Mucosa of rectum (tissue), 2 donors: ENCODE data around the gene NEDD4L.

Experiments
- H3K27ac ChIP-seq, 2 donors: one replicate each; pipeline ENCODE4 v1.7.0; 2013; ENCODE audit warnings: inconsistent platforms in 2 of 2, low read depth in 2 of 2, low read length in 2 of 2
- H3K27me3 ChIP-seq, 2 donors: one replicate each; pipeline ENCODE4 v1.7.0; 2013; ENCODE audit warnings: low read length in 2 of 2; ENCODE audit not compliant: control insufficient read depth in 2 of 2, insufficient read depth in 2 of 2
- H3K36me3 ChIP-seq, 2 donors: one replicate each; pipeline ENCODE4 v1.7.0; 2013; ENCODE audit warnings: low read length in 2 of 2; ENCODE audit not compliant: control insufficient read depth in 2 of 2, insufficient read depth in 2 of 2
- H3K4me1 ChIP-seq, 2 donors: one replicate each; pipeline ENCODE4 v1.7.0; 2013; ENCODE audit warnings: low read length in 2 of 2, mild to moderate bottlenecking in 1 of 2; ENCODE audit not compliant: control insufficient read depth in 2 of 2, insufficient read depth in 2 of 2
- H3K4me3 ChIP-seq, 2 donors: one replicate each; pipeline ENCODE4 v1.7.0; 2013; ENCODE audit warnings: low read length in 2 of 2
- H3K9ac ChIP-seq, 2 donors: one replicate each; pipeline ENCODE4 v1.7.0; 2013; ENCODE audit warnings: low read length in 2 of 2, low read depth in 1 of 2, mild to moderate bottlenecking in 1 of 2
- H3K9me3 ChIP-seq, 2 donors: one replicate each; pipeline ENCODE4 v1.7.0; 2013; ENCODE audit warnings: low read length in 2 of 2; ENCODE audit not compliant: control insufficient read depth in 2 of 2
- donor health status: healthy.
- donor health status: Normal muscosa, but diverticular disease.

NEDD4L gene

GRCh38 chr18:58299936-58300335 is 255.9 kb downstream of the NEDD4L start:
- Histone ChIP-seq H3K27me3 (no peaks in the 10 kb centered on the region), H3K4me3 (no peak overlapping the region), H3K9me3 (no peaks in the 10 kb centered on the region), H3K4me1 (peaks cover 3 to 6% of the 10 kb centered on the region in 2 donors), H3K9ac (no peak overlapping the region), H3K36me3 (no peaks in the 10 kb centered on the region), H3K27ac (no peak overlapping the region)

GRCh38 chr18:58300867-58301266 is 256.8 kb downstream of the NEDD4L start:
- H3K27me3 ChIP-seq = no peaks in the 10 kb centered on the region
- H3K9me3 ChIP-seq = peaks cover 1 to 2% of the 10 kb centered on the region in 2 donors
- H3K4me3 ChIP-seq = no peak overlapping the region
- peaks cover 3 to 6% of the 10 kb centered on the region in 2 donors for H3K4me1 ChIP-seq
- H3K27ac ChIP-seq = no peak overlapping the region
- no peaks in the 10 kb centered on the region for H3K36me3 ChIP-seq
- H3K9ac ChIP-seq = no peak overlapping the region

GRCh38 chr18:58302811-58303210 is 258.8 kb downstream of the NEDD4L start:
- peaks cover 3 to 6% of the 10 kb centered on the region in 2 donors for H3K4me1 ChIP-seq
- peaks cover 2 to 3% of the 10 kb centered on the region in 2 donors for H3K9me3 ChIP-seq
- no peak overlapping the region for H3K4me3 ChIP-seq
- no peak overlapping the region for H3K27ac ChIP-seq
- no peaks in the 10 kb centered on the region for H3K27me3 ChIP-seq
- H3K9ac ChIP-seq = no peak overlapping the region
- no peaks in the 10 kb centered on the region for H3K36me3 ChIP-seq

- Histone ChIP-seq H3K27me3 (no peaks in the 10 kb centered on the region), H3K4me1 (peaks cover 6 to 8% of the 10 kb centered on the region in 2 donors), H3K27ac (no peak overlapping the region), H3K9me3 (peaks cover 2 to 3% of the 10 kb centered on the region in 2 donors), H3K36me3 (peaks cover 0 to under 1% of the 10 kb centered on the region in 2 donors), H3K4me3 (no peak overlapping the region), H3K9ac (no peak overlapping the region)
Measured at GRCh38 chr18:58303363-58303762, 259.3 kb downstream of the NEDD4L start.

GRCh38 chr18:58305792-58306191 is 261.8 kb downstream of the NEDD4L start:
- peaks cover 2 to 3% of the 10 kb centered on the region in 2 donors for H3K9me3 ChIP-seq
- no peak overlapping the region for H3K4me3 ChIP-seq
- H3K27me3 ChIP-seq = no peaks in the 10 kb centered on the region
- H3K27ac ChIP-seq = no peak overlapping the region
- no peak overlapping the region for H3K9ac ChIP-seq
- peaks cover 23 to 30% of the 10 kb centered on the region in 2 donors for H3K4me1 ChIP-seq
- H3K36me3 ChIP-seq = peaks cover 0 to 4% of the 10 kb centered on the region in 2 donors

GRCh38 chr18:58307441-58307840 is 263.4 kb downstream of the NEDD4L start:
- Histone ChIP-seq H3K36me3 (peaks cover 0 to 4% of the 10 kb centered on the region in 2 donors), H3K4me3 (no peak overlapping the region), H3K27ac (no peak overlapping the region), H3K9ac (no peak overlapping the region), H3K27me3 (no peaks in the 10 kb centered on the region), H3K4me1 (peaks cover 29 to 42% of the 10 kb centered on the region in 2 donors), H3K9me3 (peaks cover 2 to 3% of the 10 kb centered on the region in 2 donors)

- Histone ChIP-seq H3K27me3 (no peaks in the 10 kb centered on the region), H3K9me3 (peaks cover 2 to 3% of the 10 kb centered on the region in 2 donors), H3K9ac (no peak overlapping the region), H3K4me1 (peaks cover 25 to 44% of the 10 kb centered on the region in 2 donors), H3K36me3 (peaks cover 3 to 4% of the 10 kb centered on the region in 2 donors), H3K4me3 (no peak overlapping the region), H3K27ac (peak overlapping the region in 1 of 2 donors; percentile 1)
Measured at GRCh38 chr18:58308463-58308862, 264.4 kb downstream of the NEDD4L start.

GRCh38 chr18:58309099-58309498 is 265.1 kb downstream of the NEDD4L start:
- H3K9ac ChIP-seq = peak overlapping the region in 1 of 2 donors; percentile 53
- H3K4me3 ChIP-seq = no peak overlapping the region
- peak overlapping the region; percentile 77 to 87 for H3K27ac ChIP-seq
- H3K27me3 ChIP-seq = no peaks in the 10 kb centered on the region
- peaks cover 23 to 44% of the 10 kb centered on the region in 2 donors for H3K4me1 ChIP-seq
- H3K36me3 ChIP-seq = peaks cover 3 to 4% of the 10 kb centered on the region in 2 donors
- peaks cover 2 to 3% of the 10 kb centered on the region in 2 donors for H3K9me3 ChIP-seq

- no peak overlapping the region for H3K4me3 ChIP-seq
Measured at GRCh38 chr18:58309610-58310239, 265.7 kb downstream of the NEDD4L start.

GRCh38 chr18:58310517-58310916 is 266.5 kb downstream of the NEDD4L start:
- Histone ChIP-seq H3K27me3 (no peaks in the 10 kb centered on the region), H3K36me3 (peaks cover 3 to 4% of the 10 kb centered on the region in 2 donors), H3K4me3 (peak overlapping the region in 1 of 2 donors; percentile 8), H3K9me3 (peaks cover 2 to 3% of the 10 kb centered on the region in 2 donors), H3K27ac (peak overlapping the region; percentile 77 to 87), H3K9ac (peak overlapping the region in 1 of 2 donors; percentile 53), H3K4me1 (peaks cover 27 to 57% of the 10 kb centered on the region in 2 donors)

More at GRCh38 chr18:58309610-58310239, 265.7 kb downstream of the NEDD4L start:
- peaks cover 2 to 3% of the 10 kb centered on the region in 2 donors for H3K9me3 ChIP-seq
- peaks cover 3 to 4% of the 10 kb centered on the region in 2 donors for H3K36me3 ChIP-seq
- H3K27me3 ChIP-seq = no peaks in the 10 kb centered on the region
- peak overlapping the region; percentile 77 to 87 for H3K27ac ChIP-seq
- H3K4me1 ChIP-seq = peaks cover 23 to 49% of the 10 kb centered on the region in 2 donors
- peak overlapping the region; percentile 53 to 54 for H3K9ac ChIP-seq
